Measurements from ENCODE around the gene RFK. TPM values are rescaled to one million over a fixed set of nuclear protein-coding genes. Genes with fewer than 3 reads are reported as not detected.
"Not testable (repeated sequence)": the region's sequence is repeated elsewhere in the genome, so short reads cannot be mapped to it uniquely, and the experiment has no call there.

The RFK gene
- 8.9 TPM for total RNA-seq

DNA sequence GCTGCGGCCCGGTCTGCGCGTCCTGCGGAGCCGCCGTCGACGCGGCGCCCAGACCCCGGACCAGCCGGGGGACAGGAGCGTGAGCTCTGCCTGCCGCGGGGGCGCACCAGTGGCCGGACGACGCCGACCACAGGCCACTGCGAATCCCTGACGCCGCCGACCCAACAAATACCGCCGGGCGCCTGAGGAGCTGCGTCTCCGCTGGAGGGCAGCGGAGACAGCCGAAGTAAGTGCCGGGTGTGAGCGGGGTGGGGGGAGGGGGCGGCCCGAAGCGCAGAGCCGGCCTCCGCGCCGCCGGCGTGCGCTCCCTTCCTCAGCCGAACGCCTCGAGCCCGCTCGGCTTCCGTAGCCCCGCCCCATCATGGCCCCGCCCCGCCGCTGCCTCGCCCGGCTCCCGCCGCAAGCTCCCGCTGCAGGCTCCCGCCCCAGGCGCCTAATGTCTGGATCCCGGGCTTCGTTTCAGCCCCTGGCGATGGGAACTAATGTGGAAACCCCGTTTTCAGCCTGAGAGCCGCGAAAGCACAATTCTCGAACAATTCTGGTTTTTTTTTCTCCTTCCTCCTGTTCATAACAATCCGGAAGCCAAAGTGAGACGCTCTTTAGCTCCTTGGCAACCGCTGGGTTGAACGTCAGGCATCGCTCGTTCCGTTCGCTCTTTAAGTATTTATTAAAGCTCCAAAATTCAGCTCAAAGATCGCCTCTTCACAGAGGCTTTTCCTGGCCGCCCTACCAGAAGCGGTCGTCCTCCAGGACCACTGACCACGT is at the start of gene RFK:
Gene RFK, minus strand, starts transcription at position 232 of the 765 bp plus-strand sequence. CDS start 255 bp downstream, outside the sequence.
- H3K4me3 ChIP-seq = peak within 1 kb of the TSS; percentile 95 to 97
- DNase-seq (ENCODE audit: low spot score in 2 of 2) = peak; percentile 49 to 96
- intact Hi-C loops (cut with DNase I) = loop anchor here (5.0 to 10.0 kb wide), 6 partner anchors 137 to 1450 kb away; partner anchors contain the start of genes NMRK1, OSTF1, PCSK5 and PRUNE2
- H3K4me1 ChIP-seq = peaks cover 0 to 11% of the 10 kb centered on the region in 2 donors
- peak within 1 kb of the TSS; percentile 94 to 97 for H3K27ac ChIP-seq
- no peaks in the 10 kb centered on the region for H3K9me3 ChIP-seq
- H3K36me3 ChIP-seq = no peaks in the 10 kb centered on the region
- TF ChIP-seq, protein P1, sequence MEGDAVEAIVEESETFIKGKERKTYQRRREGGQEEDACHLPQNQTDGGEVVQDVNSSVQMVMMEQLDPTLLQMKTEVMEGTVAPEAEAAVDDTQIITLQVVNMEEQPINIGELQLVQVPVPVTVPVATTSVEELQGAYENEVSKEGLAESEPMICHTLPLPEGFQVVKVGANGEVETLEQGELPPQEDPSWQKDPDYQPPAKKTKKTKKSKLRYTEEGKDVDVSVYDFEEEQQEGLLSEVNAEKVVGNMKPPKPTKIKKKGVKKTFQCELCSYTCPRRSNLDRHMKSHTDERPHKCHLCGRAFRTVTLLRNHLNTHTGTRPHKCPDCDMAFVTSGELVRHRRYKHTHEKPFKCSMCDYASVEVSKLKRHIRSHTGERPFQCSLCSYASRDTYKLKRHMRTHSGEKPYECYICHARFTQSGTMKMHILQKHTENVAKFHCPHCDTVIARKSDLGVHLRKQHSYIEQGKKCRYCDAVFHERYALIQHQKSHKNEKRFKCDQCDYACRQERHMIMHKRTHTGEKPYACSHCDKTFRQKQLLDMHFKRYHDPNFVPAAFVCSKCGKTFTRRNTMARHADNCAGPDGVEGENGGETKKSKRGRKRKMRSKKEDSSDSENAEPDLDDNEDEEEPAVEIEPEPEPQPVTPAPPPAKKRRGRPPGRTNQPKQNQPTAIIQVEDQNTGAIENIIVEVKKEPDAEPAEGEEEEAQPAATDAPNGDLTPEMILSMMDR (IDR thresholded peaks at IDR 0.05) = peak; percentile 48 to 53 (median 52)
- H3K27me3 ChIP-seq = no peaks in the 10 kb centered on the region

DNA sequence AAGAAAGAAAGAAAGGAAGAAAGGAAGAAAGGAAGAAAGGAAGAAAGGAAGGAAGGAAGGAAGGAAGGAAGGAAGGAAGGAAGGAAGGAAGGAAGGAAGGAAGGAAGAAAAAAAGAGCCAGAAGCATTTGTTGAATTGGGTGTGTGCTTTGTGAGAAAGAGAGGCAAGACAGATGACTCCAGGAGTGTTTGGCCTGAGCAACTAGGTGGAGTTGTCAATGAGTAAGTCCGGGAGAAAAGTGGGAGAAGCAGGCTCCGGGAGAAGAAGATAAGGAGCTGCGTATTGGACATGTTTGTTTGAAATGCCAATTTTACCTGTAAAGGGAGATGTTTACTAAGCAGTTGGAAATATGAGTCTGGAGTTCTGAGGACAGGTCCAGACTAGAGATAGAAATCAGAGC is 49.7 kb upstream of the RFK start:
- DNase-seq (ENCODE audit: low spot score in 2 of 2) = no peak
- Histone ChIP-seq H3K27me3 (no peaks in the 10 kb centered on the region), H3K27ac (no peak overlapping the region), H3K4me1 (no peaks in the 10 kb centered on the region), H3K4me3 (no peak overlapping the region), H3K9me3 (no peaks in the 10 kb centered on the region), H3K36me3 (no peaks in the 10 kb centered on the region)
- intact Hi-C loops (cut with DNase I) = no loop called here
- TF ChIP-seq, protein P1 (IDR thresholded peaks at IDR 0.05) = no peak

DNA sequence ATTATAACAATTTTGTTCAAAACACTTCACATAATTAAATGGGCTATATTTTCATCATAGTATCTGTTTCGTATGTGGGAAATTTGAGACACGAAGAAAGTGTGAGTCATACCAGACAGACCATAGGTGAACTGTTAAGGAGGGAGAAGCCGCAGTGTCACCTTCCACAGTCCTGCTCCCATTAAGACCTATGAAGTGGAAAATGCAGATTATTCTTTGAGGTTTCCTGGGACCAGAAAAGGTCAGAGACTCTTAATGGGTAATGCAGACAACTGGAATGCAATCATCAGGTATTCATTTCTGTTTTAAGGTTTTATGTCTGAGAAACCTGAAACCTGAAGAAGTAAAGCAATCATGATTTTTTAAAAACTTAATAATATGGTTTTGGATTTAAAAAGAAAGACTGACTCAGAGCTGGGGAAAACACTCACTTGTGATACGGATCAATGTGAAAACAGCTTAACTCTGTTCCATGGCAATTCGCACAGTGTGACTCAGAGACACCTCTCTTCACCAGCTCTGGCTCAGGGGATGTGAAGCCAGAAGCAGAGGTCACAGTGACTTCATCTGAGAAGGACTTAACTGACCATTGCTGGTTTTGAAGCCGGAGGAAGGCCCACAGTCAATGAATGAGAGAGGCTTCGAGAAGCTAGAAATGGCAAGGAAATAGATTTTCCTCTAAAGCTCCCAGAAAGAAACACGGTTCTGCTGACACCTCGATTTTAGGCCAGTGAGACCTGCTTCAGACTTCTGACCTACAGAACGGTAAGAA is 47.5 kb upstream of the RFK start:
- DNase-seq (ENCODE audit: low spot score in 2 of 2) = no peak
- Histone ChIP-seq H3K36me3 (no peaks in the 10 kb centered on the region), H3K4me3 (no peak overlapping the region), H3K9me3 (no peaks in the 10 kb centered on the region), H3K27me3 (no peaks in the 10 kb centered on the region), H3K27ac (no peak overlapping the region), H3K4me1 (no peaks in the 10 kb centered on the region)
- TF ChIP-seq, protein P1 (IDR thresholded peaks at IDR 0.05) = no peak
- intact Hi-C loops (cut with DNase I) = no loop called here

DNA sequence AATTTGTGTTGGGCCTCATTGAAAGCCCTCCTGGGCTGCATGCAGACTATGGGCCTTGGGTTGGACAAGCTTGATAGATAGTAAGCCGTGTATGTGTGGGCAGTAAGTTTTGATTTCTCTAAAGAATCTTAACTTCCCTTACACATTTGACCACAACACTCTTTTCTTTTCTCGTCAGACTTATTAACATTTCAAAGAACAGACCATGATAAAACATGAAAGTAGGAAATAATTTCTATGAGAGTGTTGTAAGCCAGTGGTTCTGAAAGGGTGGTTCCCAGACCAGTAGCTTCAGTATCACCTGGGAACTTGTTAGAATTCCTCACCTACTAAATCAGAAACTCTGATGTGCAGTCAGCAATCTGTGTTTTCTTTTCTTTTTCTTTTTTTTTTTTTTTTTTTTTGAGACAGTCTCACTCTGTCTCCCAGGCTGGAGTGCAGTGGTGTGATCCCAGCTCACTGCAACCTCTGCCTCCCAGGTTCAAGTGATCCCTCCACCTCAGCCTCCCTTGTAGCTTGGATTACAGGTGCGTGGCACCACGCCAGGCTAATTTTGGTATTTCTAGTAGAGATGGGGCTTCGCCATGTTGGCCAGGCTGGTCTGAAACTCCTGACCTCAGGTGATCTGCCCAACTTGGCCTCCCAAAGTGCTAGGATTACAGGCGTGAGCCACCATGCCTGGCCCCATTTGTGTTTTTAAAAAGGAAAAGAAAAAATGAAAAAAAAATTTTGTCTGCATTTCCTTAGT is 44.8 kb upstream of the RFK start:
- no peak overlapping the region for H3K27ac ChIP-seq
- no peaks in the 10 kb centered on the region for H3K36me3 ChIP-seq
- TF ChIP-seq, protein P1 (IDR thresholded peaks at IDR 0.05) = no peak
- H3K9me3 ChIP-seq = no peaks in the 10 kb centered on the region
- H3K4me1 ChIP-seq = no peaks in the 10 kb centered on the region
- no peak overlapping the region for H3K4me3 ChIP-seq
- DNase-seq (ENCODE audit: low spot score in 2 of 2) = no peak
- no peaks in the 10 kb centered on the region for H3K27me3 ChIP-seq
- intact Hi-C loops (cut with DNase I) = no loop called here

DNA sequence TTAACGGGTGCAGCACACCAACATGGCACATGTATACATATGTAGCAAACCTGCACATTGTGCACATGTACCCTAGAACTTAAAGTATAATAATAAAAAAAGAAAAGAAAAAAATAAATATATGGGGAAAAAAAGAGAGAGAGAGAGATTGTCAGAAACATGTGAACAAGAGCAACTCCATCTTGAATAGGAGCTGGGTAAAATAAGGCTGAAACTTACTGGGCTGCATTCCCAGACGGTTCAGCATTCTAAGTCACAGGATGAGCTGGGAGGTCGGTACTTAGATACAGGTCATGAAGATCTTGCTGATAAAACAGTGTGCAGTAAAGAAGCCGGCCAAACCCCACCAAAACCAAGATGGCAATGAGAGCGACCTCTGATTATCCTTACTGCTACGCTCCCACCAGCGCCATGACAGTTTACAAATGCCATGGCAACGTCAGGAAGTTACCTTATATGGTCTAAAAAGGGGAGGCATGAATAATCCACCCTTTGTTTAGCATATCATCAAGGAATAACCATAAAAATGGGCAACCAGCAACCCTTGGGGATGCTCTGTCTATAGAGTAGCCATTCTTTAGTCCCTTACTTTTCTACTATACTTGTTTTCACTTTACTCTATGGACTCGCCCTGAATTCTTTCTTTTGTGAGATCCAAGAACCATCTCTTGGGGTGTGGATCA is 42.9 kb upstream of the RFK start:
- intact Hi-C loops (cut with DNase I); H3K27me3 ChIP-seq; H3K9me3 ChIP-seq; DNase-seq (ENCODE audit: low spot score in 2 of 2); H3K4me1 ChIP-seq; H3K4me3 ChIP-seq; H3K27ac ChIP-seq; H3K36me3 ChIP-seq: not testable (repeated sequence)

DNA sequence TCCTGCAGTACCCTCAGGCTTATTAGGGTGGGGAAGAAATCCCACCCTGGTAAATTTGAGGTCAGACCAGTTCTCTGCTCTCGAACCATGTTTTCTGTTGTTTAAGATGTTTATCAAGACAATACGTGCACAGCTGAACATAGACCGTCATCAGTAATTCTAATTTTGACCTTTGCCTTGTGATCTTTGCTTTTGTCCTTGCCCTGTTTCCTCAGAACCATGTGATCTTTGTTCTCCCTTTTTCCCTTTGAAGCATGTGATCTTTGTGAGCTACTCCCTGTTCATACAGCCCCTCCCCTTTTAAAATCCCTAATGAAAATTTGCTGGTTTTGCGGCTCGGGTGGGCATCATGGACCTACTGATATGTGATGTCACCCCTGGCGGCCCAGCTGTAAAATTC is 40.7 kb upstream of the RFK start:
- H3K4me1 ChIP-seq; intact Hi-C loops (cut with DNase I); H3K4me3 ChIP-seq: not testable (repeated sequence)

More for the DNA sequence above, 40.7 kb upstream of the RFK start:
- not testable (repeated sequence) for H3K9me3 ChIP-seq; DNase-seq (ENCODE audit: low spot score in 2 of 2); H3K27me3 ChIP-seq; H3K27ac ChIP-seq; H3K36me3 ChIP-seq

Data from ascending aorta (tissue), 2 donors.